ENCODE results near the gene FBXO5. TPM values are rescaled to one million over a fixed set of nuclear protein-coding genes. Genes with fewer than 3 reads are reported as not detected.
A peak's percentile ranks its signal among the peaks of the same experiment; 100 is the strongest.

FBXO5 gene
- total RNA-seq, 2 donors from 2014 or later, result 6.2 to 10.7 TPM

- DNase-seq (ENCODE audit: low spot score) (no peak), ATAC-seq (ENCODE audit: insufficient number of reproducible peaks, low FRiP score, low read depth) (no peak)
- H3K9me3 ChIP-seq, result no peaks in the 10 kb centered on the region
- H3K4me3 ChIP-seq, result no peak overlapping the region
- H3K27me3 ChIP-seq (replicated peaks; ENCODE audit: insufficient read depth), result no peaks in the 10 kb centered on the region
- TF ChIP-seq CTCF (IDR thresholded peaks at IDR 0.05), result no peak
- H3K36me3 ChIP-seq, result no peaks in the 10 kb centered on the region
- peaks cover 0 to 6% of the 10 kb centered on the region in 2 donors for H3K4me1 ChIP-seq (ENCODE audit: control insufficient read depth in 1 of 2, low read depth in 2 of 2)
- no peak overlapping the region for H3K27ac ChIP-seq
Measured at GRCh38 chr6:152950240-152950639, 32.6 kb downstream of the FBXO5 start.

DNA sequence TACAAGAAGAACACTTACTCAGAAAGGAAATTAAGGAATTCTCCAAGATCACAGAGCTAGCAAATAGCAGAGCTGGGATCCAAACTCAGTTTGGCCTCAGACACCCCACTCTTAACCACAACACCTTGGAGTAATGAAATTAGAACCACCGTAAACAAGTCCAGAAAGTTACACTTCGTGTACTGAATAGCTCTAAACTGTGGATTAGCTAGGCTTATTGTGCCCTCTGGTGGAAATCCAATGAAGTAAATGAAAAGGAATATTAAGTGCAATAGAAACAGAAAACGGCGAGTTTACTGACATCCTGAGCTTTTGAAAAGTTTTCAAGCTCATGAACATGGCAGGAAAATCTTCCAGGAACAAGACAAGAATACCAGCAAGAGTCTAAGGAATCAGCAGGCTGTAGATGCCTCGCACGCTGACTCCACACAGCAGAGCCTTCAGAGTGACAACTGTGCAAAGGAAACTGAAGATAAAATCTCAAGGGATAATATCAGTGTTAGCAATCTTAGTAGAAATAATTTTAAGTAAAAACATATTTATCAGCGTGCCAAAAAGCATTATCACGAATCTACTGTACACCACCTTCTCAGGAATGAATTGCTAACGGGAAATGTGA, 34.6 kb downstream of the FBXO5 start:
- ATAC-seq (ENCODE audit: insufficient number of reproducible peaks, low FRiP score, low read depth), result no peak
- H3K4me3 ChIP-seq, result peak overlapping the region; percentile 57
- TF ChIP-seq CTCF (IDR thresholded peaks at IDR 0.05), result peak; percentile 61

GRCh38 chr6:152946995-152947394, 35.8 kb downstream of the FBXO5 start:
- no peak overlapping the region for H3K27ac ChIP-seq
- H3K36me3 ChIP-seq, result no peaks in the 10 kb centered on the region
- H3K4me3 ChIP-seq, result no peak overlapping the region
- no peak for TF ChIP-seq CTCF (IDR thresholded peaks at IDR 0.05)
- no peak for DNase-seq (ENCODE audit: low spot score)
- H3K27me3 ChIP-seq (replicated peaks; ENCODE audit: insufficient read depth), result no peaks in the 10 kb centered on the region
- no peaks in the 10 kb centered on the region for H3K9me3 ChIP-seq
- H3K4me1 ChIP-seq (ENCODE audit: control insufficient read depth in 1 of 2, low read depth in 2 of 2), result peaks cover 0 to 6% of the 10 kb centered on the region in 2 donors
- no peak for ATAC-seq (ENCODE audit: insufficient number of reproducible peaks, low FRiP score, low read depth)

More for the DNA sequence above, 34.6 kb downstream of the FBXO5 start:
- H3K4me1 ChIP-seq (ENCODE audit: control insufficient read depth in 1 of 2, low read depth in 2 of 2), result peaks cover 0 to 6% of the 10 kb centered on the region in 2 donors
- H3K27me3 ChIP-seq (replicated peaks; ENCODE audit: insufficient read depth), result no peaks in the 10 kb centered on the region
- DNase-seq (ENCODE audit: low spot score), result no peak
- no peaks in the 10 kb centered on the region for H3K9me3 ChIP-seq
- H3K27ac ChIP-seq, result no peak overlapping the region
- H3K36me3 ChIP-seq, result no peaks in the 10 kb centered on the region

DNA sequence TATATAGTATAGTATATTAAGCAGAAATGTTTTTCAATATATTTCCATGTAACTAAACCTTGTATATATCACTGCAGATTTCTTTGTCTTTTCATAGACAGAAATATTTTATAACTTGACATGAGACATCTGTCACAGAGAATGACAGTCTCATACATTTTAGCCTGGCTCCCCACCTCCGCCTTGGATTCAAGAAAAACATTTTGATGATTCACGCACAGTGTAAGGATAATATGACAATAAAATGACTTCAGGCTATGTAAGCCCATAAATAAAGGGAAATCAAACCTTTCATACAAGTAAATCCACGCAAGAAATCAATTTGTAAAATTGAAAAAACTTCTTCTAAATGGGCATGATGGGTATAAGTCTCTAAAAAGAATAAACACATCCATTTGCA, 36.4 kb downstream of the FBXO5 start:
- H3K36me3 ChIP-seq, result no peaks in the 10 kb centered on the region
- no peak overlapping the region for H3K27ac ChIP-seq
- H3K27me3 ChIP-seq (replicated peaks; ENCODE audit: insufficient read depth), result no peaks in the 10 kb centered on the region
- no peak overlapping the region for H3K4me3 ChIP-seq
- no peak for TF ChIP-seq CTCF (IDR thresholded peaks at IDR 0.05)
- H3K9me3 ChIP-seq, result no peaks in the 10 kb centered on the region
- DNase-seq (ENCODE audit: low spot score), result no peak
- ATAC-seq (ENCODE audit: insufficient number of reproducible peaks, low FRiP score, low read depth), result no peak
- H3K4me1 ChIP-seq (ENCODE audit: control insufficient read depth in 1 of 2, low read depth in 2 of 2), result peaks cover 0 to 6% of the 10 kb centered on the region in 2 donors

DNA sequence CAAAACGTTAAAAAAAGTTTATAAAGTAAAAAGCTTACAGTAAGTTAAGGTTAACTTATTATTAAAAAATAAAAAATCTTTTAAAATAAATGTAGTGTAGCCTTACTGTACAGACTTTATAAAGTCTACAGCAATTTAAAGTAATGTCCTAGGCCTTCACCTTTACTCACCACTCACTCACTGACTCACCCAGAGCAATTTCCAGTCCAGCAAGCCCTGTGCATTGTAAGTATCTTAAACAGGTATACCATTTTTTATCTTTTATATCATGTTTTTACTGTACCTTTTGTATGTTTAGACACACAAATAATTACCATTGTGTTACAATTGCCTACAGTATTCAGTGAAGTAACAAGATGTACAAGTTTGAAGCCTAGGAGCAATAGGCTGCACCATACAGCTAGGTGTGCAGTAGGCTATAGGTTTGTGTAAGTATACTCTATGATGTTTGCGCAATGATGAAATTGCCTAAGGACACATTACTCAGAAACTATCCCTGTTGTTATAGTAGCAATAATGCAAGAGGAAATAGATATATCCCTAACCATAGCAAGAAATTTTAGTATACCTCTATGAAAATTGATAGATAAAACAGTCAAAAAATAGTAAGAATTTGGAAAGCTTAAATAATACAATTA, 39.5 kb downstream of the FBXO5 start:
- Histone ChIP-seq H3K4me1 (ENCODE audit: control insufficient read depth in 1 of 2, low read depth in 2 of 2) (peaks cover 0 to 5% of the 10 kb centered on the region in 2 donors), H3K36me3 (no peaks in the 10 kb centered on the region), H3K27me3 (replicated peaks; ENCODE audit: insufficient read depth) (no peaks in the 10 kb centered on the region), H3K4me3 (no peak overlapping the region), H3K27ac (no peak overlapping the region), H3K9me3 (no peaks in the 10 kb centered on the region)
- TF ChIP-seq CTCF (IDR thresholded peaks at IDR 0.05), result no peak
- no peak for ATAC-seq (ENCODE audit: insufficient number of reproducible peaks, low FRiP score, low read depth)
- DNase-seq (ENCODE audit: low spot score), result no peak

Data from thoracic aorta (tissue), 2 donors.